GM19438 (cell line): ENCODE data around the gene RBFOX2.
"Not testable (repeated sequence)": the region's sequence is repeated elsewhere in the genome, so short reads cannot be mapped to it uniquely, and the experiment has no call there.

Experiments
- ATAC-seq: cut with Tn5 transposase; IDR thresholded peaks from one replicate; pipeline ENCODE4 v1.9.1; 2021; ENCODE audit warnings: low read depth; ENCODE audit not compliant: unreplicated experiment

RBFOX2 gene

GRCh38 chr22:36012332-36012731 lies 16.3 kb downstream of the RBFOX2 start:
- no peak for ATAC-seq

- ATAC-seq: no peak
These were observed 17.7 kb downstream of the RBFOX2 start for GRCh38 chr22:36010882-36011281.

GRCh38 chr22:36010090-36010489 lies 18.5 kb downstream of the RBFOX2 start:
- ATAC-seq: no peak

DNA sequence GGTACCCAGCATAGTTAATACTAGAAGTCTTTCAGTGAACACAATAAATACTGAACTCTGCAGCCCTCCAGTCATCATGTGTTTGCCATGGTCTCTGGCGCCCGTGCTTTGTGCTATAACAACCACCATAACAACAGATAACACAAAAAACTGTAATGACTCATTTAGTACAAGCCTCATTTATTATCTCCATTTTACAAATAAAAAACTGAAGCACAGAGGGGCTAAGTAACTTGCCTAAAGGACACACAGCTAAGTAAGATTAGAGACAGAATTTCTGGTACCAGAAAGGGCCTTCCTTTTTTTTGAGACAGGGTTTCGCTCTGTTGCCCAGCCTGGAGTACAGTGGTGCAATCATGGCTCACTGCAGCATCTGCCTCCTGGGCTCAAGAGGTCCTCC lies 19.5 kb downstream of the RBFOX2 start:
- ATAC-seq: no peak

- no peak for ATAC-seq
These were observed 20.1 kb downstream of the RBFOX2 start for GRCh38 chr22:36008565-36008964.

DNA sequence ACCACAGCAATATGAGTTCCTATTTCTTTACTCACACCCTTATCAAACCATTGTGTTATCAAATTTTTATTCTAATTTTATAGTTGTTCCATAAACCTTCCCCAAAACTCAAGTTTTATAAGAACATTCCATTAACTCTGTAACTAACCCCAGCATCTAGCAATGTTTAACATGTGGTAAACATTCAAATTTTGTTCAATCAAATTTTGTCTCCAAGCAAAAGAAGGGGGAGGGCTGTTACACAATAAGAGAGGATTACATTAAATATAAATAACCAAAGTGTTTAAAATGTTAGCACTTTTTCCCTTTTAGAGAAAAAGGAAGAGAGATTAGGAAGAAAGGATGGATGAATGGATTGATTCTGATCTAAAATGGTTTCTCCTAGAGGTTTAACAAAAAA lies 20.5 kb downstream of the RBFOX2 start:
- ATAC-seq: no peak

GRCh38 chr22:36003972-36004674 lies 24.5 kb downstream of the RBFOX2 start:
- no peak for ATAC-seq

DNA sequence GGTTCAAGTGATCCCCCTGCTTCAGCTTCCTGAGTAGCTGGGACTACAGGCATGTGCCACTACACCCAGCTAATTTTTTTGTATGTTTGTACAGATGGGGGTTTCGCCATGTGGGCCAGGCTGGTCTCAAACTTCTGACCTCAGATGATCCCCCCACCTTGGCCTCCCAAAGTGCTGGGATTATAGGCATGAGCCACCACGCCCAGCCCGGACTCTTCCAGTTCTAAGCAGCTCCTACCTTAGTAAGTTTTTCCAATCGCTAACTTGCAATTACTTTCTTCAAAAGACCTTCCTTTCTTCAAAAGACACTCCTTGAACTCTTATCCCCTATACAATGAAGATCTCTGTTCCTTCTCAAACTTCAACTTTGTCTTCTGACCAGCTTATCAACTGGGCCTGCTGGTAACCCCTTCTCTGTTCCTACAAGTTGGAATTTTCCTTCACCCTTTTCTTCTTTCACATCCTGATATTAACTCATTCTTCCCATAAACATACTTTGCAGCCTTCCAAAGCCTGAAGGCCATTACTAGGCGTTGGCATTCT lies 25.8 kb downstream of the RBFOX2 start:
- no peak for ATAC-seq

DNA sequence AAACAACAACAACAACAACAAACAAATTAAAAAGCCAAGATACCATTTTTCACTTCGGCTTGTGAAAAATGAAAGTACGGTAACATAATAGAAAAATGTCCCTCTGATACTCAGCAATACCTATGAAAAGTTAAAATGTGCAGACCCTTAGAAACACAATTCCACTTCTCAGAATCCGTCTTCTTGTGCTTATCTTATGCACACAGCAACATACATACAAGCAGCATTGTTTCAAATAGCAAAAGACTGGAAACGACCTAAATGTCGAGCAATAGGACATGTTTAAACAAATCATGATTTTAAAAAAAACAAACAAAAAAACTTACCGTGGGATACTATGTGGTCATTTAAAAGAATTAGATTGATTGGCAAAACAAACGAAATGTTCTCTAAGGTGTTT lies 26.5 kb downstream of the RBFOX2 start:
- ATAC-seq: no peak

DNA sequence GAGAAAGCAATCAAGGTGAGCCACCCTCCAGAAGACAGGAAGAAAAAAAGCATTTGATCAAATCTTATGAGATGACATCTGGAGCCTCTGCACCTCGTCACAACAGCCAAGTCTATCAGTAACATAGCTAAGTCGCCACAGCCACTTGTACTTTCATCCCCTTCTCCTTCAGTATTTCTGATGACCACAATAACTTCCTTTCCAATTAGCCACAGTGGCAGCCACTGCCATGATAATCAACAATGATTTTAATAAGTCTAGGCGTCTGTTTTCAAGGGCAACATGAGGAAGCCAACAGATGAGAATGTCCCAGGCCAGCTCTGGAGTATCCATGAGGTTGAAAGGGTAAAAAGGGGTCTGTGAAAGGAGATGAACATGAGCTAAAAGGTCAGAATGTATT lies 29.9 kb downstream of the RBFOX2 start:
- ATAC-seq: no peak

- no peak for ATAC-seq
These were observed 31.2 kb downstream of the RBFOX2 start for GRCh38 chr22:35997438-35997837.

DNA sequence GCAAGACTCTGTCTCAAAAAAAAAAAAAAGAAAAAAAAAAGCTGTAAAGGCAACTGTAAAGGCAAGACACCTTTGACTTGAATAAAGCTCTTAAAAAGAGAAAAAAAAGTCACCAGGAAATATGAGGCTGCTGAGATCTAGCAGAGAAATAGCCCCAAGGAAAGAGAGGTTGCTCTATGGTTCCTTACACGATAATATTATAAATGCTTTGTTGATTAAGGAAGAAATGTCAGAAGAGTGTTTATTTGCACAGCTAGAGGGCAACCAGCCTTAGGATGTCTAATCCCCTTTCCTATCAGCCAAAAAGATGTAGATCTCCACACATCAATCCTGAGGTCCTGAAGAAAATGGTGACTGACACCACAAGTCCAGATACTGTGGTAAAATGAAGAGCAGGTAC lies 32.0 kb downstream of the RBFOX2 start:
- no peak for ATAC-seq

- ATAC-seq: no peak
These were observed 32.9 kb downstream of the RBFOX2 start for GRCh38 chr22:35995772-35996171.

DNA sequence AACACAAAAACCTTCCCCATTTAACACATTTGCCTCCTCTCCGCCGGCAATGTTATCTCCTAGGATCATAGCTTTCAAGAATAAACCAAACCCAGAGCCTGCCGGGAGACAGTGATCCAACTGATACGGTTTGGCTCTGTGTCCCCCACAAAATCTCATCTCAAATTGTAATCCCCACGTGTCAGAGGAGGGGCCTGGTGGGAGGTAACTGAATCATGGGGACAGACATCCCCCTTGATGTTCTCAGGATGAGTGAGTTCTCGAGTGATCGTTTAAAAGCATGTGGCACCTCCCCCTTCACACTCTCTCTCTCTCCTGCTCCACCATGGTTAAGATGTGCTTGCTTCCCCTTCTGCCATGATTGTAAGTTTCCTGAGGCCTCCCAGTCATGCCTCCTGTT lies 33.3 kb downstream of the RBFOX2 start:
- ATAC-seq: no peak

GRCh38 chr22:35993727-35994126 lies 34.9 kb downstream of the RBFOX2 start:
- not testable (repeated sequence) for ATAC-seq

GRCh38 chr22:35993048-35993714 lies 35.4 kb downstream of the RBFOX2 start:
- ATAC-seq: no peak

- no peak for ATAC-seq
These were observed 37.5 kb downstream of the RBFOX2 start for GRCh38 chr22:35991168-35991567.

DNA sequence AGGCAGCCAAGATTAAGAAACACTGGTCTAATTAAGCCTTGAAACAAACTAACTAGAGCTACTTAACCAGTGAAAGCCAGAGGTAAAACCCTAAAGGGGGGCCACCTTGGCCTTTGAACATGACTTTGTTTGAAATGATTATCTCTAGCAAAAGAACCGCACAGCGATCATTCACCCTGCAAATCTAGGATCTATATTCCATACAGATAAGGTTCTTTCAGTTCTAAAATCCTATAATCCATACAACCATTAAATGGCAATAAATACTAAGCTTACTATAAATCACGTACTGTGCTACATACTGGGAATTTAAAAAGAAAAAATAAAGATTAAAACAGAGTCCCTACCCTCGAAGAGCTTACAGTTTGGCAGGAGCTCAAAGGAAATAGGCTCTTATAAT lies 40.6 kb downstream of the RBFOX2 start:
- ATAC-seq: no peak

DNA sequence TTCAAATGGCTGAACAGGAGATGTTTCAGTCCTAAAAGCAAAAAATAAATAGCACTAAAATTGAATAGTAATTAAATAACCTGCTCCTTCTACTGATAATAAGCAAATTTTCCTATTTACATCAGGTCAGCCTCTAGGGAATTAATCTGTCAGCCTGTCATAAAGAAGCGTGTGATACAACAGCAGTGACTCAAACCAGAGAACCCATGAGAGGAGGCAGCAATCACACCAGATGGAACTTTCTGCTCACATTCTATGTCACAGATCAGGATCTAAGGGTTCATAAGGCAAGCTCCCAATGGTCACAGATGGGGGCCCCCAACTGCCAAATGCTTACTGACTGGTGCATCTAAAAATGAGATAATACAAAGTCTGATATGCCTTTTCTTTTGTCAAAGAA lies 41.1 kb downstream of the RBFOX2 start:
- ATAC-seq: no peak

GRCh38 chr22:35986088-35986487 lies 42.5 kb downstream of the RBFOX2 start:
- ATAC-seq: no peak

DNA sequence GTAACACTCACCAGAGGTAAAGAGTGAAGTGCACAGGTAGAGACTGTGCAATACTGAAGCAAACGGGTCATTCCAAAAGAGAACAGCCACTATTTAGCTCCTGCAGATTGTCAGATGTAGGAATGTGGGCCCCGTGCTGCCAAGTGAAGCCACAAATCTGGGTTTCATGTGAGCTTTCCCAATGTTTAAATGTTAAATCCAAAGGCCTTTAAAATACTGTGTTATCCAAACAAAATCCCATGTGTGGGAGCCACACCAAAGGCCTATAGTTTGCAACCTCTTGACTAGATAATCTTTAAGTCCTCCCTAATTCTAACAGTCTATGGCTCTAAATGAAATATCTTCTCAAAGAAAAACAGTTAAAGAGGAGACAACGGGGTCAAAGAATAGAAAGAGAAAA lies 43.3 kb downstream of the RBFOX2 start:
- no peak for ATAC-seq
